Measurements from ENCODE around the gene ACAD9. TPM values are rescaled to one million over a fixed set of nuclear protein-coding genes. Genes with fewer than 3 reads are reported as not detected.
"Not testable (repeated sequence)": the region's sequence is repeated elsewhere in the genome, so short reads cannot be mapped to it uniquely, and the experiment has no call there.

The ACAD9 gene
- total and polyA plus RNA-seq, 7 donors: 16.2 to 40.5 (median 32.3) TPM

GRCh38 chr3:128922804-128923459 lies 43.5 kb downstream of the ACAD9 start:
- Histone ChIP-seq H3K9me3 (peaks cover 0 to 3% (median 0%) of the 10 kb centered on the region in 4 donors), H3K4me3 (no peak overlapping the region), H3K27ac (no peak overlapping the region), H3K27me3 (no peaks in the 10 kb centered on the region), H3K4me1 (no peaks in the 10 kb centered on the region), H3K36me3 (no peaks in the 10 kb centered on the region)
- intact Hi-C loops (cut with DNase I): no loop called here
- no peak for TF ChIP-seq POLR2A (IDR thresholded peaks at IDR 0.05)
- no peak for TF ChIP-seq EP300 (IDR thresholded peaks at IDR 0.05)
- no peak for TF ChIP-seq CTCF (IDR thresholded peaks at IDR 0.05)
- no peak for TF ChIP-seq POLR2AphosphoS5 (IDR thresholded peaks at IDR 0.05)
- WGBS, 2 donors: 49 to 75% methylated on average over 10 of the region's 10 CpGs
- no peak for DNase-seq

GRCh38 chr3:128923576-128923975 lies 44.2 kb downstream of the ACAD9 start:
- WGBS, 2 donors: 51 to 83% methylated on average over 2 of the region's 2 CpGs
- Histone ChIP-seq H3K27ac (no peak overlapping the region), H3K27me3 (no peaks in the 10 kb centered on the region), H3K4me3 (no peak overlapping the region), H3K9me3 (peaks cover 0 to 3% (median 0%) of the 10 kb centered on the region in 4 donors), H3K36me3 (no peaks in the 10 kb centered on the region), H3K4me1 (no peaks in the 10 kb centered on the region)
- TF ChIP-seq CTCF (IDR thresholded peaks at IDR 0.05) (no peak), POLR2A (IDR thresholded peaks at IDR 0.05) (no peak), POLR2AphosphoS5 (IDR thresholded peaks at IDR 0.05) (no peak), EP300 (IDR thresholded peaks at IDR 0.05) (no peak)
- DNase-seq: no peak
- intact Hi-C loops (cut with DNase I): no loop called here

GRCh38 chr3:128923986-128924385 lies 44.6 kb downstream of the ACAD9 start:
- H3K4me1 ChIP-seq; H3K4me3 ChIP-seq; H3K27ac ChIP-seq; DNase-seq; intact Hi-C loops (cut with DNase I); H3K27me3 ChIP-seq; H3K9me3 ChIP-seq; H3K36me3 ChIP-seq: not testable (repeated sequence)
- WGBS, 2 donors: 91 to 94% methylated on average over 6 of the region's 6 CpGs

GRCh38 chr3:128929364-128929763 lies 49.9 kb downstream of the ACAD9 start:
- no peaks in the 10 kb centered on the region for H3K4me1 ChIP-seq
- H3K27ac ChIP-seq: no peak overlapping the region
- H3K36me3 ChIP-seq: no peaks in the 10 kb centered on the region
- H3K4me3 ChIP-seq: no peak overlapping the region
- peaks cover 0 to 4% (median 1%) of the 10 kb centered on the region in 4 donors for H3K9me3 ChIP-seq
- WGBS, 2 donors: 90 to 96% methylated on average over 3 of the region's 3 CpGs
- TF ChIP-seq POLR2A (IDR thresholded peaks at IDR 0.05): no peak
- TF ChIP-seq CTCF (IDR thresholded peaks at IDR 0.05): no peak
- no peak for TF ChIP-seq EP300 (IDR thresholded peaks at IDR 0.05)
- no peak for TF ChIP-seq POLR2AphosphoS5 (IDR thresholded peaks at IDR 0.05)
- peaks cover 0 to 8% (median 0%) of the 10 kb centered on the region in 3 donors for H3K27me3 ChIP-seq
- intact Hi-C loops (cut with DNase I): no loop called here
- no peak for DNase-seq

- peaks cover 0 to 4% (median 1%) of the 10 kb centered on the region in 4 donors for H3K9me3 ChIP-seq
- DNase-seq: no peak
- no peak overlapping the region for H3K4me3 ChIP-seq
- 87 to 94% methylated on average over 10 of the region's 10 CpGs for WGBS, 2 donors
- H3K36me3 ChIP-seq: no peaks in the 10 kb centered on the region
- TF ChIP-seq EP300 (IDR thresholded peaks at IDR 0.05): no peak
- no peaks in the 10 kb centered on the region for H3K4me1 ChIP-seq
- intact Hi-C loops (cut with DNase I): no loop called here
- H3K27ac ChIP-seq: no peak overlapping the region
- peaks cover 0 to 21% (median 0%) of the 10 kb centered on the region in 3 donors for H3K27me3 ChIP-seq
Observed at GRCh38 chr3:128931046-128931445, 51.6 kb downstream of the ACAD9 start.

All from sigmoid colon (tissue), 7 donors.